Measurements from ENCODE around the gene PYROXD2. TPM values are rescaled to one million over a fixed set of nuclear protein-coding genes. Genes with fewer than 3 reads are reported as not detected.

Gene PYROXD2
- total and polyA plus RNA-seq, 2 of the 13 experiments (the other 11 are each of a cell fraction or from before 2014, with no cell fraction given): 2.0 to 6.2 TPM

DNA sequence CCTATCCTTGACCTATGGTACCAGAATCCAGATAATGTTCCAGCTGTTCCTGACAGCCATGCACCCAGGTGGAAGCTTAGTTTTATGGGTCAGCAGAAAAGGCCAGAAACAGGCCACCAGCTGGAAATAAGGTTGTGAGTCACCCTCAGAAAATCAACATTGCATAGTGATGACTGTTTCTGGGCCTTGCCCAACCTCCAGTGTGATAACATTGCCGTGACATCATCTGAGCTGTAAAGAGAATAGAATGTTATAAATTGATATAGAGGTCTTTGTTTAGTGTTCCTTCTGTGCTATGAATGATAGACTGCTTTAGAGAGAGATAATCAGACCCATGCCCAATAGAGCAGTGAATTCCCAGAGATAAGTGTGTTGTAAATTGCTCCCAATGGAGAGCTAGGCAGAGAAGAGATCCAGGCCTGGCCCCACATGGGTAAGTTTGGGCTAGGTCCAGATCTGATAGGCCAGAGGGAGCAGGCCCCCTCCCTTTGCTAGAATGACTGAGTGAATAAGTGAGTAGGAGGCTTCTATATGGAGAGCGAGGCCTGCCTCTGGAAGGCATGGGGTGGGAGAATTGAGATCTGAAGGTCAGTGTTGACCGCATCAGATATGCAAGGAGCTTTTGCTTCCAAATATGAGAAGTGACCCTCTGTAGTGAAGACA, 46.0 kb upstream of the PYROXD2 start (continued):
- TF ChIP-seq PRPF4 (IDR thresholded peaks at IDR 0.05; ENCODE audit: low read depth, low read length, poor library complexity, severe bottlenecking): no peak
- no peak for TF ChIP-seq SRSF1 (optimal IDR thresholded peaks at IDR 0.05; ENCODE audit: low read depth, low read length)
- TF ChIP-seq CAMTA2 (CRISPR knock-in tag; IDR thresholded peaks at IDR 0.05; ENCODE audit: borderline replicate concordance): no peak
- TF ChIP-seq, protein P1, sequence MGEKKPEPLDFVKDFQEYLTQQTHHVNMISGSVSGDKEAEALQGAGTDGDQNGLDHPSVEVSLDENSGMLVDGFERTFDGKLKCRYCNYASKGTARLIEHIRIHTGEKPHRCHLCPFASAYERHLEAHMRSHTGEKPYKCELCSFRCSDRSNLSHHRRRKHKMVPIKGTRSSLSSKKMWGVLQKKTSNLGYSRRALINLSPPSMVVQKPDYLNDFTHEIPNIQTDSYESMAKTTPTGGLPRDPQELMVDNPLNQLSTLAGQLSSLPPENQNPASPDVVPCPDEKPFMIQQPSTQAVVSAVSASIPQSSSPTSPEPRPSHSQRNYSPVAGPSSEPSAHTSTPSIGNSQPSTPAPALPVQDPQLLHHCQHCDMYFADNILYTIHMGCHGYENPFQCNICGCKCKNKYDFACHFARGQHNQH (CRISPR knock-in tag; IDR thresholded peaks at IDR 0.05): 0 out of 2 replicates have a peak, but pooled peaks have one; percentile 65
- TF ChIP-seq ATRX (CRISPR knock-in tag; IDR thresholded peaks at IDR 0.05; ENCODE audit: borderline replicate concordance): no peak
- no peak for TF ChIP-seq ZNF44 (CRISPR knock-in tag; IDR thresholded peaks at IDR 0.05)
- TF ChIP-seq NFIB (CRISPR knock-in tag; IDR thresholded peaks at IDR 0.05; ENCODE audit: borderline replicate concordance): no peak
- no peak for TF ChIP-seq SP2 (CRISPR knock-in tag; IDR thresholded peaks at IDR 0.05)
- no peak for TF ChIP-seq ZNF441 (CRISPR knock-in tag; IDR thresholded peaks at IDR 0.05; ENCODE audit: borderline replicate concordance)
- TF ChIP-seq PRMT3 (CRISPR knock-in tag; IDR thresholded peaks at IDR 0.05; ENCODE audit: borderline replicate concordance, low read depth): no peak
- TF ChIP-seq, protein P2, sequence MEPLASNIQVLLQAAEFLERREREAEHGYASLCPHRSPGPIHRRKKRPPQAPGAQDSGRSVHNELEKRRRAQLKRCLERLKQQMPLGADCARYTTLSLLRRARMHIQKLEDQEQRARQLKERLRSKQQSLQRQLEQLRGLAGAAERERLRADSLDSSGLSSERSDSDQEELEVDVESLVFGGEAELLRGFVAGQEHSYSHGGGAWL (CRISPR knock-in tag; IDR thresholded peaks at IDR 0.05): no peak
- TF ChIP-seq SP140L (CRISPR knock-in tag; IDR thresholded peaks at IDR 0.05; ENCODE audit: borderline replicate concordance): no peak
- TF ChIP-seq NR2F6 (IDR thresholded peaks at IDR 0.05): peak; percentile 64; the same call in 1 of the 2 replicates
- TF ChIP-seq NR2F6 (CRISPR knock-in tag; IDR thresholded peaks at IDR 0.05): peak; percentile 73
- peak; percentile 88 for TF ChIP-seq FOSL1 (CRISPR knock-in tag; IDR thresholded peaks at IDR 0.05; ENCODE audit: borderline replicate concordance)
- no peak for TF ChIP-seq KLF11 (CRISPR knock-in tag; IDR thresholded peaks at IDR 0.05)
- TF ChIP-seq, protein P3, sequence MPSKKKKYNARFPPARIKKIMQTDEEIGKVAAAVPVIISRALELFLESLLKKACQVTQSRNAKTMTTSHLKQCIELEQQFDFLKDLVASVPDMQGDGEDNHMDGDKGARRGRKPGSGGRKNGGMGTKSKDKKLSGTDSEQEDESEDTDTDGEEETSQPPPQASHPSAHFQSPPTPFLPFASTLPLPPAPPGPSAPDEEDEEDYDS (CRISPR knock-in tag; IDR thresholded peaks at IDR 0.05): no peak
- TF ChIP-seq, protein P4, sequence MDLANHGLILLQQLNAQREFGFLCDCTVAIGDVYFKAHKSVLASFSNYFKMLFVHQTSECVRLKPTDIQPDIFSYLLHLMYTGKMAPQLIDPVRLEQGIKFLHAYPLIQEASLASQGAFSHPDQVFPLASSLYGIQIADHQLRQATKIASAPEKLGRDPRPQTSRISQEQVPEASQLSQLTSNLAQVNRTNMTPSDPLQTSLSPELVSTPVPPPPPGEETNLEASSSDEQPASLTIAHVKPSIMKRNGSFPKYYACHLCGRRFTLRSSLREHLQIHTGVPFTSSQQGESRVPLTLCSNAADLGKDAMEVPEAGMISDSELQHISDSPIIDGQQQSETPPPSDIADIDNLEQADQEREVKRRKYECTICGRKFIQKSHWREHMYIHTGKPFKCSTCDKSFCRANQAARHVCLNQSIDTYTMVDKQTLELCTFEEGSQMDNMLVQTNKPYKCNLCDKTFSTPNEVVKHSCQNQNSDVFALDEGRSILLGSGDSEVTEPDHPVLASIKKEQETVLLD (CRISPR knock-in tag; IDR thresholded peaks at IDR 0.05; ENCODE audit: low read depth): no peak
- TF ChIP-seq, protein P5, sequence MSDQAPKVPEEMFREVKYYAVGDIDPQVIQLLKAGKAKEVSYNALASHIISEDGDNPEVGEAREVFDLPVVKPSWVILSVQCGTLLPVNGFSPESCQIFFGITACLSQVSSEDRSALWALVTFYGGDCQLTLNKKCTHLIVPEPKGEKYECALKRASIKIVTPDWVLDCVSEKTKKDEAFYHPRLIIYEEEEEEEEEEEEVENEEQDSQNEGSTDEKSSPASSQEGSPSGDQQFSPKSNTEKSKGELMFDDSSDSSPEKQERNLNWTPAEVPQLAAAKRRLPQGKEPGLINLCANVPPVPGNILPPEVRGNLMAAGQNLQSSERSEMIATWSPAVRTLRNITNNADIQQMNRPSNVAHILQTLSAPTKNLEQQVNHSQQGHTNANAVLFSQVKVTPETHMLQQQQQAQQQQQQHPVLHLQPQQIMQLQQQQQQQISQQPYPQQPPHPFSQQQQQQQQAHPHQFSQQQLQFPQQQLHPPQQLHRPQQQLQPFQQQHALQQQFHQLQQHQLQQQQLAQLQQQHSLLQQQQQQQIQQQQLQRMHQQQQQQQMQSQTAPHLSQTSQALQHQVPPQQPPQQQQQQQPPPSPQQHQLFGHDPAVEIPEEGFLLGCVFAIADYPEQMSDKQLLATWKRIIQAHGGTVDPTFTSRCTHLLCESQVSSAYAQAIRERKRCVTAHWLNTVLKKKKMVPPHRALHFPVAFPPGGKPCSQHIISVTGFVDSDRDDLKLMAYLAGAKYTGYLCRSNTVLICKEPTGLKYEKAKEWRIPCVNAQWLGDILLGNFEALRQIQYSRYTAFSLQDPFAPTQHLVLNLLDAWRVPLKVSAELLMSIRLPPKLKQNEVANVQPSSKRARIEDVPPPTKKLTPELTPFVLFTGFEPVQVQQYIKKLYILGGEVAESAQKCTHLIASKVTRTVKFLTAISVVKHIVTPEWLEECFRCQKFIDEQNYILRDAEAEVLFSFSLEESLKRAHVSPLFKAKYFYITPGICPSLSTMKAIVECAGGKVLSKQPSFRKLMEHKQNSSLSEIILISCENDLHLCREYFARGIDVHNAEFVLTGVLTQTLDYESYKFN (CRISPR knock-in tag; conservative IDR thresholded peaks at IDR 0.05): peak; percentile 44
- no peak for TF ChIP-seq ZBTB3 (CRISPR knock-in tag; IDR thresholded peaks at IDR 0.05; ENCODE audit: borderline replicate concordance, low read depth)
- no peak for TF ChIP-seq NFIC (IDR thresholded peaks at IDR 0.05; ENCODE audit: low read length)
- TF ChIP-seq ZNF615 (CRISPR knock-in tag; IDR thresholded peaks at IDR 0.05; ENCODE audit: borderline replicate concordance): no peak
